Activated CD4-positive, alpha-beta T cell treated with anti-CD3 and anti-CD28 coated beads, Interleukin-2, amount 50 U/mL, for 48 hours (primary cell): Measurements from ENCODE around the gene ABR.
"Not testable (repeated sequence)": the region's sequence is repeated elsewhere in the genome, so short reads cannot be mapped to it uniquely, and the experiment has no call there.

ENCODE experiments used
- DNase-seq, 2 experiments: peaks; one replicate each; pipeline ENCODE4 v3.0.0-alpha.2; 2020

ABR gene

DNA sequence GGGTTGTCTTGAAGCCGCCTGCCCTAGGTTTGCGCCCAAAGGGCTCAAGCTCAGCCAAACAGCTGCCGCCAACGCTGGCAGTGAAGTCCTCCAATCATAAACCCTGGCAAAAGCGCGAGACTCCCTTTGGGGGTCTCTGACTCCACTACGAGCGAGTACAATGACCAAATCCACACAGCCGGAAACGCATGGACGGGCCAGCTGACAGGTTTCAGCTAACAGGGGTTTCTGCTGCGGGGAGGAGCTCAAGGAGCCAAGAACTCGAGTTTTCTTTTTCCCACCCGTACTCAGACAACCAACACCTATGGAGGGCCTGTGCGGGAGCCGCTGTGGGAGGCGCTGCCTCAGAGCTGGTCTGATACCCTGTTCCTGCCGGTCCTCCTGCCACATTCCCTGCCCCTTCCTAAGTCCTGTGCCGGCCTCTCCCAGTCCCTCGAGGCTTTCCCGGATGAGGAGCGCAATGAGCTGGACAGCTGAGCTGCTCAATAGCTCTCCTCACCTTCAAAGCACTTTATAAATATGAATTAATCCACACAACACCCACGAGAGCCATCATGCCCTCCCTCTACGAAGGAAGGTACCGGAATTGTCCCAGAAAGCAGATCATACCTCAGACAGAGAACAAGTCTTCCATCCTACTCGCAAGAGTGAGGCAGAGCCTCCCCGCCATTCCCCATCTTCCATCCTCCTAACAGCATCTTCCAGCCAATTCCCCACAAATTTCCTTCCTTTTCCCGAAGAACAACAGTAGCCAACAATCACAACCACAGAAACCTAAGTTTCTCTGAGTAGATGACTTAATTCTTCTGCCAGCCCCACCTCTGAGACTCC, 6.1 kb downstream of the ABR start:
- DNase-seq, result no peak

DNA sequence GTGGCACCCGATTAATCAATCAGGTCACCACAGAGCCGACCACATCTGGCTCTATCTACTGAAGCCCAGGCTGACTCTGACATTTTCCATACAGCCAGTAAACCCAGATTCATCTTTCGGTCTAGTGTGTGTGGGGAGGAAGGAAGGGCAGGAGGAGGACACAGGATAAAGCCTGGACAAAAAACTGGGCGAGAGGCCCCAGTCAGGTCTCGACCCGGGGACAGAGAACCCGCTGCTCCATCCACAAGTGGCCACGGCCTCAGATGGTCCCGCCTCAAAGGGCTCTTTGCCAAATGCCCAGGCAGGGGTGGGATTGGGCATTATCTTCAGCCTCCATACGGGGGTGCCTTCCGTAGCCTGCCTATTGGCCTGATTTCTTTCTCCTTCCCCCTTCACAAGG, 7.8 kb downstream of the ABR start:
- no peak for DNase-seq

DNA sequence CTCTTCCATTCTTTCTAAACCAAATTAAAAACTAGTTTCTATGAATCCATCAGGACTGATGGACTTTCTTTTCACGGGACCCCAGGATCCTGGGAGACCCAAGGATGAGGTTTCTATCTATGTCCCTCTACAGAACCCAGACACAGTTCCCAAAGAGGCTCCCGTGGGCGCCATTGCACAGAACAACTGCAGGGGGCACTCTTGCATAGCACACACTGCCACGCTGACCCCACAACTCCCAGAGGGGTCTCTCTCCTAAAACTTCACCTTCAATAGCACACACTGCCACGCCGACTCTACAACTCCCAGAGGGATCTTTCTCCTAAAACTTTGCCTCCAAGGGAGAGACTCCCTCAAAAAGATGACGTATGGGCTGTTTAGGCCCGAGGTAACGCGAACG, 9.0 kb downstream of the ABR start:
- DNase-seq, result no peak

DNA sequence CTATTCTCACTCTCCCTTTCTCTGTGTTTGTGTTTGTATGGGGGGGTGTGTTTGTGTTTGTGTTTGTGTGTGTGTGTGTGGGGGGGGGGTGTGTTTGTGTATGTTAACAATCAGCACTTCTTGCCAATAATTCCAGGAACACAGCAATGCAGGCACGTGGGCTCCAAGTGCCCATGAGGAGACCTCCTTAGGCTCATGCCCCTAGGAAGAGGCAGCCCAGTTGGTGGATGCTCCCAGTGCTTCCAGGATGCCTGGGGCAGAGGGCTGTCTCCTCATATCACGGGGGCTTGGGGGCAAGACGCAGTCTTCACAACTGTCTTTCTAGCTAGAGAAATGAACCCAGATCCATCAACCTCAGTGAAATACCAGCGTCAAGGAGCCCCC, 9.9 kb downstream of the ABR start:
- DNase-seq, result no peak

DNA sequence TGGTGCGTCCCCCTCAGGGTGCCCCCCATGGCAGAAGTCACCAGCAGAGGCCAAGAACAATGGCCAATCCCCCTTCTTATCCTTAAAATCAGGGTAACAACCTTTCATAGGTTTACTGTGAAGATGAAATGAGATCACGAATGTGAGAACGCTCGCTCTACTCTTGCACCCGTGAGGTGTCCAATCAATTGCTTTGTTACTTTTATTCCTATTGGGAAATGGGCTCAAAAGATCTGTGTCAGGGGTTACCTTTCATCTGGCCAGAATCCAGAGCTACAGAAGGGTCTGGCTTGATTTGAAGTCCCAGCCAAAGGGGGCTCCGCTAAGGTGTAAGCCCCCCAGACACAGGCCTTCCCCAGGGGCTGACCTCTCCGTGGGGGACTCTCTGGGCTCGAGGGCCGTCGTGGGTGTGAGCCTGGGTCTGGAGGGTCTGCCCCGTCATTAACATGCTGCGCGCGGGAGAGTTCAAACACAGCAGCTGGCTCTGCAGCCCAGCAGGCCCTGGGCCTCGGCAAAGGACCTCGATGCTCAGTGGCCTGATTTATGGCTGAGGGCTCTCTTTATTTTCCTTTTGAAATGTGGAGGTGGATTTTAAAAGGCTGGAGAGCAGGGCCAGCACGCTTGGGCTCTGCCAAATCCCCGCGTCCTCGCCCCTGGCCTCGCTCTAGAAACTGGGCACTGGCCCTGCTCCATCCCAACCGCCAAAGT, 10.4 kb downstream of the ABR start:
- DNase-seq, result no peak

DNA sequence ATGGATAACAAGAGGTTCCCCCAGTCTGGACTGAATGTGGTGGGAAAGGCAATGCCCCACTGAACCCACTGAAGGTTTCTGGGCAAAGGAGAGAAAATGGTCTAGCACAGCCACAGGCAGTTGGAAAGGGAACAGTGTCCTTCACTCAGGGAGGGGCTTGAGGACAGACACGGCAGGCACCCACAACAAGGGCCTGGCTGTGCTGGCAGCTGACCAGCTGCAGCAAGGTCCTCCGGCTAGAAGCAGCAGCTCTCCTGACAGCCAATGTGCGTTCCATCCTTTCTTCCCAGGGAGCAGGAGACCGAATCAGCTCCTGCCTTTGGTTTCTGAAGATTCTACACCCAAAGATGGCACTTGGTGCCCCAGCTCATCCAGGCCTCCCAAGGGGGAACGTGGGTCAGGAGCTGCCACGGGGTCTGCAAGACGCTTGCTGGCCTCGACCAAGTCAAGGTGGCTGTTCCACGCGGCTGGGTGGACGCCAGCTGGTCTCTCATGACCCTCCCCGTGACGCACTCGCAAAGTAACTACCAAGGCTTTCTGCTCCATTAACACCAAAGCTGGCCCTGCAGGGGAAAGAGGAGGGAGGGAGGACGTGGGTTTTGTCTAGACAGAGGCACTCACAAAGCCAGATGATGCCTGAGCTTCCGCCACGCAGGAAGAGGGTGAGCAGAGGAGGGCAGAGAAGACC, 11.1 kb downstream of the ABR start:
- DNase-seq, result no peak

DNA sequence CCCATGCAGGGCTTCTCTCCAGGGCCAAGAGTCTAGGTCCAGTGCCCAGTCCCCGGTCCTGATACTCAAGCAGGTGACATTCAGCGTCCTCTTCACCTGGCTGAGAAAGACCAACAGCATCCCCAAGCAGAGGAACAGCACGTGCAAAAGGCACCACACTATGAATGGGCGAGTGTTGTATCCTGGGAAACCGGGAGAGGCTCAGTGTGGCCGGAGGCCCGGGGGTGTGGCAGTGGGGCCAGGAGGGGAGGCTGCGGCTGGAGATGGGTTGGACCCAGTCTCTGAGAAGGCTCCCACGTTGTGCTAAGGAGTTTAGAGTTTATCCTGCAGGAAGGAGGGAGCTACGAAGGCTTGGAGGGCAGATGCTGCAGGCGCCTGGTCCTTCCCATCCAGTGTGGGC, 13.5 kb downstream of the ABR start:
- no peak for DNase-seq

DNA sequence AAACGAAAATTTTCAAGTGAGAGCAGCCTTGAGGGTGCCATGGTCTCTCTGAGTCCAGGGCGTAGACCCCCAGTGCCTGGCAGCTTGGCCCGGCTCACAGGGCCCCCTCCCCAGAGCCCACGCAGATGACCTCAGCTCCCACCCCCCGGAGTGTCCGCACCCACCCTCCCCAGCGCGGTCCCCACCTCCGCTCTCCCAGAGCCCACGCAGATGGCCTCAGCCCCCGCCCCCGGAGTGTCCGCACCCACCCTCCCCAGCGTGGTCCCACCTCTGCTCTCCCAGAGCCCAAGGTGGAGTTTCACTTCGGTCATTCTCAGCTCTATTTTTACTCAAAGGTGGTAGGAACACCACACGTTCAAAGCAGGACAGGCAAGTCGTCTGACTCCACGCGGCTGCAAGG, 13.9 kb downstream of the ABR start:
- DNase-seq, result no peak

DNA sequence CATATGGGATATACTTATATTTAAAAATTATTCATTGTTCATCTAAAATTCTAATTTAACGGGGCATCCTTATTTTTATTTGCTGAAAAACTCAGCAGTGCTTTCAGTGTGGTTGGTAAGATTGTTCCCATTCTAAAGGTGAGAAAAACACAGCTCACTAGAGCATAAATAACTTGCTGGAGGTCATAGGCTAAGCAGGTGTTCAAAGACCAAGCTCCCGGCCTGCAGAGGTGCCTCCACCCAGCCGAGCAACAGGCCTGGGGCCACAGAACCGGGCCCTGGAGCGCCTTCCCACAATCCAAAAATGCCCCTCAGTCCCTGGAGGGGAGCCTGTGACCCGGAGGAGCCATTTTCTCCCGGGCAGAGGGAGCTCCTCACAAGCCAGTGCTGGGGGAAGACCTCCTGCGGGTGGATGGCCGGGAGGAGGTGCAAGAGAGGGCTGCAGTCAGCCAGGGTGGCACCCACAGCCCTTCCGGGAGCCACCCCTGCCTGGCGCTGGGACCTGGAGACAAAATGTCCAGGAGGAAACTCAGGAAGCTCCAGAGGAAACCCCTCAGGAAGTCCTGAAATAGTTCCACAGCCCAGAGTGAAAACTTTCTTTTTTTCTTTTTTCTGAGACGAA, 14.7 kb downstream of the ABR start:
- DNase-seq, result no peak

DNA sequence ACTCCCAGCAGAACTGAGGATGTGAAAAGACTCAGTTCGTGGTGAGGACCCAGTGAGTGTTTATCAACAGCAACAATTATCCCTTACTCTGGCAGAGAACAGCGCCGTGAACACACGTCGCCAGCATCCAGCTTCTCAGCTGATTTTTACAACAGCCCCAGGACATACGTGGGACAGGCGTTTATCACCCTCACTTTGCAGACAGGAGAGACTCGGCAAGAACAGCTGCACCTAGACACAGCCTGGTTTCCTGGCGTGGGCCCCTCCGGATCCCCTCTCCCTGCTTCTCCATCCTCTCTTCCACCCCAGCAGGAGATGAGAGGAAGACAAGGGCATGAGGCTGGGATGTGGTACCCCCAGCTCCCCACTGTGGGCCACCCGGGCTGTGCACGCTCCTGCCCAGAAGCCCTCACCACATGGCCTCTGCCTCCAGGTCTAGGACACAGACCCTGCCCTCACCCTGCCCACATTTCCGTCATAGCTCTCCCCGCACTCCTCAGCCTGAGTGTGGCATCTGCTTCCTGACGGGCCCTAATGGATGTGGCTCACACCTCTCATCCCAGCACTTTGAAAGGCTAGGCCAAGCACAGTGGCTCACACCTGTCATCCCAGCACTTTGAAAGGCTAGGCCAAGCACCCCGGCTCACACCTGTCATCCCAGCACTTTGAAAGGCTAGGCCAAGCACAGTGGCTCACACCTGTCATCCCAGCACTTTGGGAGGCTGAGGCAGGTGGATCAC, 17.5 kb downstream of the ABR start:
- DNase-seq, result no peak

DNA sequence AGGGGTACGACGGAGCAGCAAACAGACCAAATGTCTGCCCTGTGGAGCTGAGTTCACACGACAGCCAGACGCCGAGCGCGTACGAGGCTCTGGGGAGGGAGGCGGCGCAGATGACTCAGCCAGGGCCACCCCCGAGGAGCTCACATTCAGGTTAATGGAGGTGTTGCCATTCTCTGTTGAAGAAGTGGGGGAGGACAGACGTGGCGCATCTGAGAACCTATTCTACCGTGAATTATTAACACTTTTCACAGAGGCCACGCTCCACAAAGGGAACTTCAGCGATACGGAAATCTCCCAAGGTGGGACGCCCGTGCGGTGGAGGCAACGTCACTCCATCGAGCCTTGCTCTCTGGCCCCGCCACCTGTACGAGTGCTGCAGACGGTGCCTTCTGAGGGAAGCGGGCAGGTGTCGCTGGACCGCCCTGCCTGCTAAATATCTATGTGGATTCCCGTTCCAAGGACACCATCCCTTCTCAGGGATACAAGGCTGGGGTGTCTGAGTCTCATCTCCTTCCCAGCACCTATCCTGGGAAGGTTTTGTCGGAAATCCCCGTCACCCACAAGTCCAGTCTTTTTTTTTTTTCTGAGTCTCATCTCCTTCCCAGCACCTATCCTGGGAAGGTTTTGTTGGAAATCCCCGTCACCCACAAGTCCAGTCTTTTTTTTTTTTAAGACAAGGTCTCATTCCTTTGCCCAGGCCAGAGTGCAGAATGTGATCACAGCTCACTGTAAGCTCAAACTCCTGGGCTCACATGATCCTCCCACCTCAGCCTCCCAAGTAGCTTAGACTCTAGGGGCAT, 19.0 kb downstream of the ABR start:
- no peak for DNase-seq

DNA sequence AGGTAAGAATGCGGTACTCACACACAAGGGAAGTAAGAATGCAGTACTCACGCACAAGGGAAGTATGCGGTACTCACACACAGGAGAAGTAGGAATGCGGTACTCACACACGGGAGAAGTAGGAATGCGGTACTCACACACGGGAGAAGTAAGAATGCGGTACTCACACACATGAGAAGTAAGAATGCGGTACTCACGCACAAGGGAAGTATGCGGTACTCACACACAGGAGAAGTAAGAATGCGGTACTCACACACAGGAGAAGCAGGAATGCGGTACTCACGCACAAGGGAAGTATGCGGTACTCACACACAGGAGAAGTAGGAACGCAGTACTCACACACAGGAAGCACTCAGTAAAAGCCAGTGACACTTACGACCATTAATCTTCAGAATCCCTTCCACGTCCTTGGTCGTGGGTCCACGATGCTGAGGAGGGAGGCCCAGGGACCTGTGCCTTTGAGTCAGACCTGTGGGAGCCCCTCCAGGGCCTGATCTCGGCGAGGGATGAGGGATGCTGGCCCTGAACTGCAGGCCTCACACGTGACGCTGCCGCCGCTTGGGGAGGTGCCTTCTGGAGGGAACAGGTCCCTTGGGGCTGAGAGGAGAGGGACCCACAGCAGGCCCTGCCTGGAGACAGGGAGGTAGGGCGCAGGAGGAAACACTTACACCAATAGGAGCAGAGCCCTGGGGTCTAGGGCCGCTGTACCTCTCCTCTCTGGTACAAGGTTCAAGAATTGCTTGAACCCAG, 20.2 kb downstream of the ABR start:
- DNase-seq, result no peak

DNA sequence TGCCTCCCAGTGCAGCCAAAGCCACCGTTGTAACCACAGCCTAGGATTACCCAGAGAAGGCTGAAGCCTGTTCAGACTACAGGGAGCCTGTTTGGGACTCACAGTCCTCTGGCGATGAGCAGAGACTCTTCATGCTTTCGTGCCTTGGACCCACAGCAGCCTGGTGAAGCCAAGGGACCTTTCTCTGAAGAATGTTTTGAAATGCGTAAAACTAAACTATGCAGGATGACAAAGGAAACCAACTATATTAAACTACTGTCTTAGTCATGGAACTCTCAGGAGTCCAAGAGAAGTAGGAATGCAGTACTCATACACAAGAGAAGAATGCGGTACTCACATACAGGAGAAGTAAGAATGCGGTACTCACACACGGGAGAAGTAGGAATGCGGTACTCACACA, 20.9 kb downstream of the ABR start:
- DNase-seq, result no peak

DNA sequence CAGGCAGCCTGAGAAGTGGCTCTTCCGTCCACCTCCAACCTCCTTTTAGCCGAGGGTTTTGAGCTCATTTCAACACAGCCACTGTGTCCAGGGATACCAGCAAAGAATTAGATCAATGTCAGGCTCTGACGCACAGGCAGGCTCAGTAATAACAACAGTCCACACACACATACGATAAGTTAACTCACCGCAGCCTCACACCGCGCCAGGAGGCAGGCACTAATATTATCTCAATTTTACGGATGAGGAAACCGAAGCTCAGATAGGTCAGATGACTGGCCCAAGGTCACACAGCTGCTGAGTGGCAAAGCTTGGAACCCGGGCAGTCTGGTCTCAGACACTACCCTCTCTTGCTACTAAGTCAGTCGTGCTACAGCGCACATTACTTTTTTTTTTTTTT, 22.9 kb downstream of the ABR start:
- no peak for DNase-seq

DNA sequence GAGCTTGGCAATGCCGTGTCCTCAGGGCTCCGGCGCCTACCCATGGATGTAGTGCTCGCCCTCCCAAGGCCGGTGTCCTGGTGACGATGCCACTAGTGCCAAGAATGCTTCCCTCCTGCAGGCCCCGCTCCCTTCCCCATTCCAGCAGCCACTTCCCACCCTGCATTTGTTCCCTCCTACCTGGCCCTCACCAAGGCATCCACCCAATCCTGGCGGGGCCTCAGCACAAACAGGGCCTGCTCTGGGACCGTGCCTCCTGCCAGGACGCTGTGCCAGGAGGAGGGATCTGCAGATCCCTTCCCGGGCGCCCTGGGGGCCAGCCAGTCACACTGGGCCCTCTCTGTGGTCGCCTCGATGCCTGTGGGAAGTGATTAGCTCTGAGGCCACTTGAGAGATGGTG, 25.1 kb downstream of the ABR start:
- no peak for DNase-seq

DNA sequence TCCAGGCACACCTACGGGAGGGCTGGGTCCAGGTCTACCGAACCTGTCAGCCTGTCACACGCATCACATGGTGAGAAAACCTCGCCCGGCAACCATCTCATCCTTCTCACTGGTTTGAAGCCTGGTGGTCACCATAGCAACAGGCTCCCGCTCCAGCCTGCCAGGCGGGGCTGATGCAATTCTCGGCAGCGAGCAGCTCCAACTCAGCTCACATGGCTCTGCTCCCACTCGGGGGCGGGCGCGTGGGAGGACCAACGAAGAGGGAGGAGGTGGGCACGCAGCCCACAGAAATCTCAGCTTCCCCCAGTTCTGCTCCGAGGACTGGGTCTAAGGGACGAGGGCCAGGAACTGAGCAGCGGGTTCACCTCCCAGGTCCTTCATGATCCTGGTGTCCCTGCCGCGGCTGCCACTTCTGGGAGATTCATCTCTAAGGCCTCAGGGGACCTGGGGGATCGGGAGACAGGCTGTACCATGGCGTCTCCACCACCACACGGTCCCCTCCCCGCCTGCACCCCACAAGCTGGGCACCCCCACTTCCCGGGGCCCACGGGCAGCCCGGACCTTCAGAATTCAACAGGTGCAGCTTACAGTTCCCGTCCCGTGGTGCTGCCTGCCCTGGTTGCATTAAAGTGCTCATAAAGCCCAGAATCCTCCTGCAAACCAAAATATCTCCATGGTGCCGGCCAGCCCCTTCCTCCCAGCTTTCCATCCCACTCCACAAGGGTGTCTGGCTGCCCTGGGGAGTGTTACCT, 25.8 kb downstream of the ABR start:
- DNase-seq, result no peak

DNA sequence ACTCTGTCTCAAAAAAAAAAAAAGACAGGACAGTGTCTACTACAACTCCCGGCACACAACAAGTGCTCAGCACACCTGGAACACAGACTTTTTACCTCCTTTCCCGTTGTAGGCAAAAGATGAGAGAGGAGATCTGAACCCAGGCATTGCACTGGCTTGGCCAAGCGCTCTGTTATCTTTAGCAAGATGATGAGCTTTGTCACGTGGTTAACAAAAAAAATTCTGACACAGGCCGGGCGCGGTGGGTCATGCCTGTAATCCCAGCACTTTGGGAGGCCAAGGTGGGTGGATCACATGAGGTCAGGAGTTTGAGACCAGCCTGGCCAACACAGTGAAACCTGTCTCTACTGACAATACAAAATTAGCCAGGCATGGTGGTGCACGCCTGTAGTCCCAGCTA, 27.2 kb downstream of the ABR start:
- DNase-seq, result not testable (repeated sequence)

DNA sequence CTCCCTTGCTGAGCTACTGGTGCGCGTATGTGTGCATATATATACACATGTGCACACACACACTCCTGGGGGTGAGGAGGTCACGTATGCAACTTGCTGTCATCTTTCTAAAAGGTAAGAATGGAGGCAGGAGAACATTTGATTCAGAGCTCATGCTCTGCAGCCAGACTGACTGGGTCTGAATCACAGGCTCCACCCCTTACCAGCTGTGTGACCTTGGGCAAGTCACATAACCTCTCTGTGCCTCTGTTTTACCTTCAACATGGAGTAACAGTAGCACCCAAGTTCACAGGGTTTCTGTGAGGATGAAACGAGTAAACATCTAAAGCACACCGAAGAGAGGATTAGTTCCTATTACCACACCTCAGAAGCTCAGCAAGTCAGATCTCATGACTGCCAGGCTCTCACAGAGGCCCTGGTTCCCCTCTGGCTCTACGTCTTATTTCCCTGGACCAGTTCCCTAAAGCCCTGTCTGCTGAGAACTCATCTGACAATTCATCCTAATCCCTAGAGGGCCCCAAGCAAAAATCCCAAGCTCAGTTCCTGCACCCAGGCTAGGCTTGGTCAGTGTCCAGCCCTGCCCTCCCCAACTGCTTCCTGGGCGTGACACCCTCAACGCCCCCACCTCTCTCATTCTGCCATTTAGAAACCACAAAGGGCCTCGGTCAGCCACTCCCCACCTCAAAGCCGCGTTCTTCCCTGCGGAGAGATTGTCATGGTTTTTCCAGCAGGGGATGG, 28.7 kb downstream of the ABR start:
- no peak for DNase-seq

DNA sequence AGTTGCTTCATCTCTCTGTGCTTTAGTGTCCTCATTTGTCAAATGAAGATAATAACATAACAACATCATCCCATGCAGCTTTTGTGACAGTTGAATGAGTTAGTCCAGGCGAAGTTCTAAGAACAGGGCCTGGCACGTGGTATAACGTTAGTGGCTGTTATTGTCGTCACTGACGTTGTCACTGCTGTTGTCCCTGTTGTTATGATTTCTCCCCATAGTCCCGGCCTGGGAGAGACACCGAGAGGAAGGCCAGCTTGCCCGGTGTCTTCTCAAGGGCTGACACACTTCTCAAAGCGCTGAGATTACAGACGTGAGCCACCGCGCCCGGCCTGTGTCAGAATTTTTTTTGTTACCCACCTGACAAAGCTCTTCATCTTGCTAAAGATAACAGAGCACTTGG, 29.9 kb downstream of the ABR start:
- DNase-seq, result no peak

DNA sequence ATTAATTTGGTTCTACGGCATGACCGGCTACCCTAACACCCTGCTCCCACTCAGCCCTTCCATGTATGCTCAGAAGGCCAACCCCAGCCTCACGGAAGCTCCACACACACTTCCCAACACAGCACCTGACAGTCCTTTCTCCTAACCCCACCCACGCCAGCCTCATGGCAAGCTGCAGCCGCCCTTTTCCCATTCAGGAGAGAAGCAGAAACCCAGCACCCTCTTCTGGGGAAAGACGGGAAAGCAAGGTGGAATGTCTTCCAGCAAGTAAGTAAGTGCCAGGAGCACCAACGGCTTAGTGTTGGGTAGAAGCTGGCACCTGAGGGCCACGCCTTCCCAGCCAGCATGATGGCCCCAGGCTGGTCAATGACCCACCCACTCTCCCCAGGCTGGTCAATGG, 32.1 kb downstream of the ABR start:
- no peak for DNase-seq
